KMS-11 (cell line): ENCODE measurements around the gene BRINP3.
A peak's percentile ranks its signal among the peaks of the same experiment; 100 is the strongest.

Source experiments
- H2AFZ ChIP-seq: fragments of 200-600 bp; sonication (generic); 2 replicates; pipeline ENCODE4 v1.6.1; 2016; ENCODE audit warnings: antibody characterized with exemption, mixed run types, low read depth
- H3K27ac ChIP-seq: fragments of 200-600 bp; sonication (generic); 2 replicates; pipeline ENCODE4 v1.6.1; 2016; ENCODE audit warnings: mild to moderate bottlenecking, mixed run types
- H3K27me3 ChIP-seq: fragments of 200-600 bp; sonication (generic); 2 replicates; pipeline ENCODE4 v1.6.1; 2017; ENCODE audit warnings: mild to moderate bottlenecking, low read depth, mixed run types, moderate library complexity; ENCODE audit not compliant: insufficient read depth
- H3K36me3 ChIP-seq: fragments of 200-600 bp; sonication (generic); 2 replicates; pipeline ENCODE4 v1.6.1; 2017; ENCODE audit warnings: mild to moderate bottlenecking, mixed run types; ENCODE audit not compliant: insufficient read depth
- H3K4me1 ChIP-seq: fragments of 200-600 bp; sonication (generic); 2 replicates; pipeline ENCODE4 v1.6.1; 2016; ENCODE audit warnings: mild to moderate bottlenecking, low read depth, mixed run types; ENCODE audit not compliant: poor library complexity, severe bottlenecking
- H3K4me2 ChIP-seq: fragments of 200-600 bp; sonication (generic); 2 replicates; pipeline ENCODE4 v1.7.0; 2016; ENCODE audit warnings: mild to moderate bottlenecking, mixed run types
- H3K4me3 ChIP-seq: fragments of 200-600 bp; sonication (generic); IDR thresholded peaks from 2 replicates; pipeline ENCODE4 v1.6.1; 2017; ENCODE audit warnings: low read depth, low read length, mixed read lengths; ENCODE audit not compliant: insufficient read depth
- H3K79me2 ChIP-seq: fragments of 200-600 bp; sonication (generic); 2 replicates; pipeline ENCODE4 v1.6.1; 2016; ENCODE audit warnings: low read depth, mixed run types; ENCODE audit not compliant: insufficient read depth
- H3K9ac ChIP-seq: fragments of 200-600 bp; sonication (generic); 2 replicates; pipeline ENCODE4 v1.6.1; 2016; ENCODE audit warnings: mild to moderate bottlenecking, mixed run types
- H4K20me1 ChIP-seq: fragments of 200-600 bp; sonication (generic); 2 replicates; pipeline ENCODE4 v1.6.1; 2016; ENCODE audit warnings: mild to moderate bottlenecking, mixed run types; ENCODE audit not compliant: insufficient read depth
- TF ChIP-seq, protein P1 (sequence below): fragments of 200-600 bp; sonication (generic); conservative IDR thresholded peaks from 2 replicates; pipeline ENCODE4 v1.6.1; 2017; ENCODE audit warnings: low read depth, mild to moderate bottlenecking, antibody characterized with exemption, low read length, moderate library complexity, mixed read lengths

BRINP3 gene

DNA sequence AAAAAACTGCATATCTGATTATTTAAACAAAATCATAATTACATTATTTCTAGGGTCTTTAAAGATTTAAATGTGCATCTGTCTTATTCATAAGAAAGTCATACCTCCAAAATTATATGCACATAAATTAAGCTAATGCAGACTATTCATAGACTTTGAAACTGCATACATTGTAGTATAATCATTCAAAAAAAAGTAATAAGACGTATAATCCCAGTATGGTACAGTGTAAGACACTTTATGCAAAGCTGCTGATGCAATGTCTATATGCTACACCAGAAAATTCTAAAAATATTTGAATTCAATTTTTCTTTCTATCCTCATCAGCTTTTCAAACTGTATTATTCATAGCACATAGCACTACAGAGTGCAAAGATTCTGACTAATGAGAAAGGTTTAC is 22.0 kb downstream of the BRINP3 start:
- H4K20me1 ChIP-seq: no peaks in the 10 kb centered on the region

DNA sequence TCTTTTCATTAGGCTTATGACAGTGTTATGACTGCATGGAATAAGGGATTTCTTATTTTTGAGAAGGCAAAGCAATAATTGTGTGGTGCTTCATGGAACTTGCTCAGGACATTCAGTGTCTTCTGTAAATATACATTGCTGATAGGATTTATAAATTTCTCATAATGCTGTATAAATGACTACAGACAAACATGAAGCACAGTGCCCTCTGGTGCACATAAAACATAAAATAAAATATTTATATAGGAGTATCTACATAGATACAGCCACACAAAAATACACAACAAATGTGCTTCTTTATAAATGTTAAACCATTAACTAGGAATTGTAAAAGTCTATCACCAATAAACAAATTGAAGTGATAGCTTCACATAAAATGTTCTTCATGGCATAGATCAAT is 24.1 kb downstream of the BRINP3 start:
- Histone ChIP-seq H3K79me2 (no peaks in the 10 kb centered on the region), H3K27me3 (no peaks in the 10 kb centered on the region), H3K9ac (no peak overlapping the region), H3K36me3 (no peaks in the 10 kb centered on the region), H3K4me1 (no peaks in the 10 kb centered on the region), H3K4me3 (no peak overlapping the region), H3K4me2 (no peak overlapping the region), H2AFZ (no peak overlapping the region), H4K20me1 (no peaks in the 10 kb centered on the region), H3K27ac (no peak overlapping the region)
- TF ChIP-seq, protein P1, sequence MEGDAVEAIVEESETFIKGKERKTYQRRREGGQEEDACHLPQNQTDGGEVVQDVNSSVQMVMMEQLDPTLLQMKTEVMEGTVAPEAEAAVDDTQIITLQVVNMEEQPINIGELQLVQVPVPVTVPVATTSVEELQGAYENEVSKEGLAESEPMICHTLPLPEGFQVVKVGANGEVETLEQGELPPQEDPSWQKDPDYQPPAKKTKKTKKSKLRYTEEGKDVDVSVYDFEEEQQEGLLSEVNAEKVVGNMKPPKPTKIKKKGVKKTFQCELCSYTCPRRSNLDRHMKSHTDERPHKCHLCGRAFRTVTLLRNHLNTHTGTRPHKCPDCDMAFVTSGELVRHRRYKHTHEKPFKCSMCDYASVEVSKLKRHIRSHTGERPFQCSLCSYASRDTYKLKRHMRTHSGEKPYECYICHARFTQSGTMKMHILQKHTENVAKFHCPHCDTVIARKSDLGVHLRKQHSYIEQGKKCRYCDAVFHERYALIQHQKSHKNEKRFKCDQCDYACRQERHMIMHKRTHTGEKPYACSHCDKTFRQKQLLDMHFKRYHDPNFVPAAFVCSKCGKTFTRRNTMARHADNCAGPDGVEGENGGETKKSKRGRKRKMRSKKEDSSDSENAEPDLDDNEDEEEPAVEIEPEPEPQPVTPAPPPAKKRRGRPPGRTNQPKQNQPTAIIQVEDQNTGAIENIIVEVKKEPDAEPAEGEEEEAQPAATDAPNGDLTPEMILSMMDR: peak; percentile 17; the same call in 1 of the 2 replicates

More for the DNA sequence above, 22.0 kb downstream of the BRINP3 start:
- no peaks in the 10 kb centered on the region for H3K27me3 ChIP-seq
- TF ChIP-seq, protein P1: no peak
- no peak overlapping the region for H3K27ac ChIP-seq
- H3K4me2 ChIP-seq: no peak overlapping the region
- no peaks in the 10 kb centered on the region for H3K36me3 ChIP-seq
- H3K9ac ChIP-seq: no peak overlapping the region
- peaks cover 6% of the 10 kb centered on the region for H3K4me1 ChIP-seq
- H3K79me2 ChIP-seq: no peaks in the 10 kb centered on the region
- H3K4me3 ChIP-seq: no peak overlapping the region
- no peak overlapping the region for H2AFZ ChIP-seq

DNA sequence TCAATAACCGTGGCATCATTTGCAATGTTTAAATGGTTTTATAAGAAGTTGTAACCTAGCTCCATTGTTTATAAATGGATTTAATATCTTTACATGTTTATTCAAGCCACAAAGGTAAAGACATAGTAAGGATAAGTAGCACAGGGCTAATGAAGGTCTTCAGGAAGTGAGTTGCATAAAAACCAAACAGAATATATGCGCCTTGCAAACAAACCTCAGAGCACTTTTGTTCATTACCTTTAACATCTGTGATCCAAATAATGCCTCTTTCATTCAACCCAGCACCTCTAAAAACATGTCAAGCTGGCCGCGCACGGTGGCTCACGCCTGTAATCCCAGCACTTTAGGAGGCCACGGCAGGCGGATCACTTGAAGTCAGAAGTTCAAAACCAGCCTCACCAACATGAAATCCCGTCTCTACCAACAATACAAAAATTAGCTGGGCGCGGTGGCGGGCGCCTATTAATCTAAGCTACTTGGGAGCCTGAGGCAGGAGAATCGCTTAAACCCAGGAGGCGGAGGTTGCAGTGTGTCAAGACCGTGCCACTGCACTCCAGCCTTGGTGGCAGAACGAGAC is 25.3 kb downstream of the BRINP3 start:
- H3K27ac ChIP-seq: no peak overlapping the region

DNA sequence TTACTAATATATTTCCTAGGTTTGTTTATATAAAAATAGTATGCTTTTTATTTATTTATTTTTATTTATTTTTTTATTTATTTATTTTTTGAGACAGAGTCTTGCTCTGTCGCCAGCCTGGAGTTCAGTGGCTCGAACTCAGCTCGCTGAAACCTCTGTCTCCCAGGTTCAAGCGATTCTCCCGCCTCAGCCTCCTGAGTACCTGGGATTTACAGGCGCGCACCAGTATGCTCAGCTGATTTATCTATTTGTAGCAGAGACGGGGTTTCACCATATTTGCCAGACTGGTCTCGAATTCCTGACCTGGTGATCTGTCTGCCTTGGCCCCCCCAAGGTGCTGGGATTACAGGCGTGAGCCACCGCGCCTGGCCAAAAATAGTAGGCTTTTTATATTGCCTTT is 33.2 kb downstream of the BRINP3 start:
- TF ChIP-seq, protein P1: no peak

More for the DNA sequence above, 25.3 kb downstream of the BRINP3 start:
- no peak overlapping the region for H2AFZ ChIP-seq
- no peaks in the 10 kb centered on the region for H3K36me3 ChIP-seq
- TF ChIP-seq, protein P1: no peak
- no peak overlapping the region for H3K4me2 ChIP-seq
- H3K4me1 ChIP-seq: no peaks in the 10 kb centered on the region
- H3K4me3 ChIP-seq: no peak overlapping the region
- H3K9ac ChIP-seq: no peak overlapping the region
- H3K27me3 ChIP-seq: no peaks in the 10 kb centered on the region
- H3K79me2 ChIP-seq: no peaks in the 10 kb centered on the region
- H4K20me1 ChIP-seq: no peaks in the 10 kb centered on the region

More for the DNA sequence above, 33.2 kb downstream of the BRINP3 start:
- no peaks in the 10 kb centered on the region for H3K27me3 ChIP-seq
- no peaks in the 10 kb centered on the region for H4K20me1 ChIP-seq
- no peak overlapping the region for H3K4me3 ChIP-seq
- no peaks in the 10 kb centered on the region for H3K4me1 ChIP-seq
- no peak overlapping the region for H3K4me2 ChIP-seq
- H2AFZ ChIP-seq: no peak overlapping the region
- no peak overlapping the region for H3K9ac ChIP-seq
- H3K36me3 ChIP-seq: no peaks in the 10 kb centered on the region
- H3K27ac ChIP-seq: no peak overlapping the region
- no peaks in the 10 kb centered on the region for H3K79me2 ChIP-seq
